ENCODE measurements around the gene SP6. TPM values are rescaled to one million over a fixed set of nuclear protein-coding genes. Genes with fewer than 3 reads are reported as not detected.
A peak's percentile ranks its signal among the peaks of the same experiment; 100 is the strongest.

Gene SP6
- total RNA-seq, 1 experiment from 2014 or later, result 10.8 TPM

- Histone ChIP-seq H3K9me3 (ENCODE audit: control insufficient read depth in 1 of 2, insufficient read depth in 1 of 2, low read depth in 1 of 2, low read length in 2 of 2) (no peaks in the 10 kb centered on the region), H3K4me3 (replicated peaks in 1 of 2; ENCODE audit: low read depth in 1 of 2, low read length in 2 of 2) (no peak overlapping the region), H2AFZ (ENCODE audit: low read depth, low read length, poor library complexity, severe bottlenecking) (no peak overlapping the region), H3K9ac (ENCODE audit: low read length) (no peak overlapping the region), H3K27ac (ENCODE audit: low read depth, low read length) (no peak overlapping the region), H3K4me1 (ENCODE audit: control insufficient read depth in 1 of 2, insufficient read depth in 2 of 2, low read length in 2 of 2) (peaks cover 0 to 32% of the 10 kb centered on the region in 2 experiments; a peak in 2 of 4 replicates), H3K4me2 (ENCODE audit: low read length) (no peak overlapping the region), H3K27me3 (ENCODE audit: insufficient read depth, low read length) (no peaks in the 10 kb centered on the region), H3K9me2 (ENCODE audit: insufficient read depth) (no peaks in the 10 kb centered on the region), H3K36me3 (ENCODE audit: control insufficient read depth in 1 of 2, insufficient read depth in 2 of 2, low read length in 2 of 2) (no peaks in the 10 kb centered on the region), H3K79me2 (ENCODE audit: insufficient read depth, low read length) (no peaks in the 10 kb centered on the region), H4K20me1 (ENCODE audit: insufficient read depth) (no peaks in the 10 kb centered on the region)
- ATAC-seq (peak; percentile 99), DNase-seq (ENCODE audit: low read depth, low spot score) (peak; percentile 78)
- peak; percentile 97 to 100 (median 98) for TF ChIP-seq CTCF (IDR thresholded peaks at IDR 0.05 in 2 of 3, conservative IDR thresholded peaks at IDR 0.05 in 1 of 3; ENCODE audit: borderline replicate concordance in 1 of 3, insufficient read depth in 1 of 3, low read depth in 2 of 3, low read length in 2 of 3)
- TF ChIP-seq RAD21 (IDR thresholded peaks at IDR 0.05; ENCODE audit: low read depth), result peak; percentile 100
- no peak for TF ChIP-seq ATF3 (IDR thresholded peaks at IDR 0.05)
- TF ChIP-seq REST (IDR thresholded peaks at IDR 0.05; ENCODE audit: low read depth), result no peak
- no TSS peak for BruUV-seq (replicated peaks)
- ChIA-PET RAD21 (ENCODE audit: low non-redundant PET in 1 of 2, low total read pairs in 2 of 2, uncharacterized antibody in 2 of 2, unreplicated experiment in 2 of 2) (interaction anchor here (0.6 to 3.5 kb wide), 7 partner anchors 39 to 111 kb away, joined by 3 to 43 read pairs (median 5); partner anchors contain the start of genes SCRN2 (in 2 of the 2), SP6 (in 2 of the 2) and PNPO (in 1 of the 2)), POLR2A (interaction anchor here (0.9 to 2.9 kb wide), 4 partner anchors 47 to 129 kb away, joined by 3 to 15 read pairs (median 8); partner anchors contain the start of gene SCRN2), CTCF (interaction anchor here (0.6 to 8.7 kb wide), 21 partner anchors 9 to 128 kb away, joined by 3 to 393 read pairs (median 4); partner anchors contain the start of genes CDK5RAP3, LRRC46, MRPL10 and OSBPL7)
- intact Hi-C loops (cut with micrococcal nuclease), result loop anchor here (1.0 to 10.0 kb wide), 2 partner anchors 49 to 235 kb away; partner anchors contain the start of gene SCRN2
Observed at GRCh38 chr17:47889734-47890529, 39.0 kb upstream of the SP6 start.

All from HCT116 (cell line).